Fibroblast of the conjunctiva (primary cell): Measurements from ENCODE around the gene PSMB7.
"Not testable (repeated sequence)": the region's sequence is repeated elsewhere in the genome, so short reads cannot be mapped to it uniquely, and the experiment has no call there.

Experiments
- DNase-seq: peaks from one replicate; pipeline ENCODE4 v3.0.0-alpha.2; 2010; ENCODE audit warnings: low read depth

PSMB7 gene

DNA sequence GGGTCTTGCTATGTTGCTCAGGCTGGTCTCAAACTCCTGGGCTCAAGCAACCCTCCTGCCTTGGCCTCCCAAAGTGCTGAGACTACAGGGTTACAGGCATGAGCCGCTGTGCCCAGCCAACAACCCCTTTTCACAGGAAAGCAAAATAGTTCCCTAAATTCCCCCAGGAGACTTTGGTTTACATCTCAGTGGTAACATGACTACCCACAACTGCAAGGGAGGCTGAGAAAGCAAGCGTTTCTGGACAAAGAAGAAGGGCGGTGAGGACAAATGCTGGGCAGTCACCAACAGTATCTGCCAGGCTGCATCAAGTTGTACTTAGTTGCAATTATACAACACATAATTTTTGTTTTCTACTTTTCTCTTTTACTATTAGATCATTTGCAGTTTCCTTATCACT is 27.6 kb upstream of the PSMB7 start:
- no peak for DNase-seq

DNA sequence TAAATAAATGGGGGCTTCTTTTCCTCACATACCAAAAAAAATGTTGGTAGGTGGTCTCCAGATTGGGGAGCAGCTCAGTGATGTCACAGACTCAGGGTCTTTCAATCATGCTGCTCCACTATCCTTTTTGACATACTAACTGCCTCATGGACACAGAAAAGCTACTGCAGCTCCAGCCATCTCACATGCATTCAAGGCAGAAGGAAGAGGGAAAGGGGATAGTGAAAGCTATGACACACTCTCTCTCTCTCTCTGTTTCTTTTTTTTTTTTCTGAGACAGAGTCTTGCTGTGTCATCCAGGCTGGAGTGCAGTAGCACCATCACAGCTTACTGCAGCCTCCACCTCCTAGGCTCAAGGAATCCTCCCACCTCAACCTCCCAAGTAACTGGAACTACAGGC is 27.1 kb upstream of the PSMB7 start:
- no peak for DNase-seq

DNA sequence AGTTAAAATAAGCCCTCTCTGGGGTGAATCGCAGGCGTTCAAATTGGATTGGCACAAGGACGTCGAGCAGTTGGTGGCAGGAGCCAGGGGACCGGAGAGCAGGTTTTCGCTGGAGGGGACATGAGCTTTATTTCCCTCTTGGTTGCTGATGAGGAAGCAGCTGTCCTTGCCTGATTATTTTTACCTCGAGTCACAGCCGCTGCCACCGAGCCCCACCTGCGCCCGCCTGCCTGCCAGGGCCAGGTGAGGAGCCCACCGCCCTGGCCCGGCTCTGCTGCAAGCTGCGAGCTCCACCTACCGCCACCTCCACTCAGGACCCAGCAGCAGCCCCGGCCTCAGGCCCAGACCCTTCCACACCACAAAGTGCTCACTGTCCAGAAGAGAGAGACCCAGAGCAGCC is 26.0 kb upstream of the PSMB7 start:
- DNase-seq: no peak

DNA sequence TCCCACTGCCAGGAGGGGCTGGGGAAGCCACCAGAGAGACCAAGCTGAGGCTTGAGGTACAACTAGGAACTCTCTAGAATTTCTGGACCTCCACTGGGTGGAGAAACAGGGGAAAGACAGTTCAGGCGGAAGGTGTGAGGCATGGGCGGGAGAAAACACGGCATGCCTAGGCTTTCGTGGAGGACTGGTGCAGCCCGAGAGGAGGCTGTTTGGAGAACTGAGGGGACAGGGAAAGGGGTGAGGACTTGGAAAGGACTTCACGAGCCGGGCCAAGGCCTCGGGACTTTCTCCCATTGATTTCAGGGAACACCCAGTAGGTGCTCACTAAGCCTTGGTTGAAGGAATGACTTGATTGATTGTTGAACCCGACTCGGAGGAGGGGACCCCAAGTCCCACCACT is 25.5 kb upstream of the PSMB7 start:
- DNase-seq: no peak

DNA sequence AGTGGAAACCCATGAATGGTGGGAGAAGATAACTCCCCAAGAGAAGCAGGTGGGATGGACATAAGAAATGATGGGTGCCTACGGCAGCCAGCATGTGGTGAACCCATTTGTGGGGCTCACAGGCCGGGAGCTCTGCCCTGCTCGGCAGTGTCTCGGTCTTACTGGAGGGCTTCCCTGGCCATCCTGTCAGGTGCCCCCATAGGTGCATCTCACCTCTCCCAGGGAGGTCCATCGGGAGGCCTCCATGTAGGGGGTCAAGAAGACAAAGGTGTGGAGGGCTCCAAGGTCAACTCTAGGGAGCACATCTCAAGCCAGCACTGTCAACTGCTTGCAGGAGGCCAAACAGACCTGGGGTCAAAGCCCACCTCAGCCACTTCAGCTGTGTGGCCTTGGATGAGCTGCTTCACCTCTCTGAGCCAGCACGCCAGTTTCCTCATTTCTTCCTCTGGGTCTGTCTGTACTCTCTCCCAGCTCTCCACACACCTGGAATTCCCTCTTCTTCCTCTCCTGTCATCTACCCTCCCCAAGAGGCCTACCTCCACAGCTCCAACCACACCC is 24.5 kb upstream of the PSMB7 start:
- no peak for DNase-seq

DNA sequence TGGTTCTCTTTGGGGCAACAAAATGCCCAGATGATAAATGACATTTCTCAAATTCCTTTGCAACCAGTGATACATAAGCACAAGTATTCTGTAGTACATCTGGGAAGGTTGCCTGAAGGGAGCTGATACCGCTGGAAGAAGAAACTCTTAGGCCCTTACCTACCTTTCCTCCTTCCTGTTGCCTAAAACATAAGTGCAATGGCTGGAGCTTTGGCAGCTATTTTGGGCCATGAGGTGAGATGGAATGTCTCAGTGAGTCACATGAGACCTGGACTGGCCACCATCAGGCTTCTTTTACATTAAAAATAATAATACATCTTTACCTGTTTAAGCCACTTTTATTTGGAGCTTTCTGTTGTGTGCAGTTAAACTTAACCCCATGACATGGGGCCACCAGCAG is 23.8 kb upstream of the PSMB7 start:
- no peak for DNase-seq

DNA sequence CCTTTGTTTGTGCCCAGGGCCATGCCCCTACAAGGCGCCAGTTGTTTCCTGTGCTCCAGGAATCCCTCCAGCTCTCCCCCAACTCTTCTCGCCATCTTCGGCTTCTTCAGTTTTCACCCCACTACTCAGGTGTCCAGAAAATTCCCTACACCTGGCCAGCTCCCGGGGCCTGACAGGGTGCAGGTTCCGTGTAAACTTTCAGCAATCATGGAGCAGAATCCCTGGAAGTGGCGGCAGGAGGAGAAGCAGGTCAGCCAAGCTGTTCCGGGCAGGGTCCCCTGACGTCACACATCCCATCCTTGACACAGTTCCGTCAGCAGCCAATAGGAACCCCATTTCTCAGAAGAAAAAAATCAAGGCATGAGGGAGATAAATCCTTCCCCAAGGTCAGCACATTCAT is 22.8 kb upstream of the PSMB7 start:
- DNase-seq: no peak

DNA sequence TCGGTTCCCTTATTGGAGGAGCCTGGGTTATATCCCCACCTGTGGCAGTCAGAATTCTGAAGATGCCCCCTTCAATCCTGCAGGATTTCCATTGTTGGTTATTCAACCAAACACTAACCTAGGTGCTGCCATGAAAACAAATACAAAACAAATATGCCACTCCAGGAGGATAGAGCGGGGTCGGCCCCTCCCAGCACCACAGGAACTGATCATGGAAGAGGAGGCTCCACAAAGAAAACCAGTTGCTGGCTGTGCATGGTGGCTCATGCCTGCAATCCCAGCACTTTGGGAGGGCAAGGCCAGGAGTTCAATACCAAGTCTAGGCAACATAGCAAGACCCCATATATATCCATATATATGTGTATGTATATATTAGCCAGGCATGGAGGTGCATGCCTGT is 21.8 kb upstream of the PSMB7 start:
- no peak for DNase-seq

DNA sequence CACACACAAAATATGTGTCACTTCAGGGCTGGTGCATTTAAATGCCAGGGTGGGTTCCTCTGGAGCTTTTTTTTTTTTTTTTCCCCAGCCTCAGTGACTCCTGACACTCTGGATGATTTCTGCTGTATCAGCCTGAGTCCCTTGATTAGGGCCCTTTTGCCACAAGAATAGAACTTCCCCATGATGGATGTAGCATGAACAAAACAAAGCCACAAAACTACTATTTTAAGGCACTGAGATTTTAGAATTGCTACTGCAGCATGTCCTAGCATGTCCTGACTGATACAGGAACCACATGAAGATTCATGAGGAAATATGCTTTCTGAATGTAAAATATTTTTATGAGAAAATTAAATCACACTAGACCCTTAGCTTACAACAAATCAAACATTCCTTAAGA is 21.1 kb upstream of the PSMB7 start:
- DNase-seq: no peak

DNA sequence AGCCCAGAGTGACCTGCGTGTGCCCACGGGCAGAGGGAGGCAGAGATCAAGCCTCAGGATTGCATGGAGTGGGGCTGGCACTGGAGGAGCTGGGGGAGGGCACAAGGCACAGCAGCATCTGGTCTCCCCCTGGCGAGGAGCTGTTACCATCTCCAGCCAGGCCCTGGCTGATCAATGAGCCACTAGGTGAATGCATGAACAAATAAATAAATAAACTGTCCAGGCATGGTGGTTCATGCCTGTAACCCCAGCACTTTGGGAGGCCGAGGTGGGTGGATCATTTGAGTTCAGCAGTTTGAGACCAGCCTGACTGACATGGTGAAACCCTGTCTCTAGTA is 14.3 kb upstream of the PSMB7 start:
- no peak for DNase-seq

DNA sequence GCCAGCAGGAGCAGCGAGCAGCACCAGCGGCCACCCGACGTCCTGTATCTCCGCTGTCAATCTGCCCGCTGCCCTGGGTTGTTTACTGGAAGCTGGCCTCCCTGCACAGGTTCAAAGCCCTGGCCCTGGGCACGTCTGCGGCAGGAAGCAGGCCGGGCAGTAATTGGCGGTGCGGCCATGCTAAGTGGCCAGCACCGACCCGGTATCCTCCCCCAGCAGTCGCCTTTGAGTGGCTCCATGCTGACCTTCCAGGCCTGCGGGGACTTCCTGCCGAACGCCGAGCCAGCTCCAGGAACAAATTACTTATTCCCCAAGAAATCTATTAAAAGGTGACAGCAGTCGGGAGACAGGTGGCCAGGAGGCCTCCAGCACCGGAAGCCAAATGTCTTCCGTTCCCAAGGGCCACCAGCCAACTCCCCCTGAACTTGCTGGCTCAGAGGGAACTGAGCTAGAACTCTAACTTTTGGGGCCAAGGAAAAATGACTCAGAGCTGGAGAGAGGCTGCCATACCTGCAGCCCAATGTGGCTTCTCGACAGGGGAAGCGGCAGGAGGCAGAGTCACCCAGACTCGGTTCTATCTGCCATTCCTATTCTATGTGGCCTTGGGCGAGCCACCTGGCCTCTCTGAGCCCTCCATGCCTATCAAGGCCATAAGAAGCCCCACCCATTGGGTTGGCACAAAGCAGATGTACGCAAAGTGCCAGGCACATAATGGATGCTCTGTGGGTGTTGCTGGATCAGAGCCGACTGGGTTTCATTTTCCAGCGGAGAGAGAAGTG is 13.7 kb upstream of the PSMB7 start:
- no peak for DNase-seq

DNA sequence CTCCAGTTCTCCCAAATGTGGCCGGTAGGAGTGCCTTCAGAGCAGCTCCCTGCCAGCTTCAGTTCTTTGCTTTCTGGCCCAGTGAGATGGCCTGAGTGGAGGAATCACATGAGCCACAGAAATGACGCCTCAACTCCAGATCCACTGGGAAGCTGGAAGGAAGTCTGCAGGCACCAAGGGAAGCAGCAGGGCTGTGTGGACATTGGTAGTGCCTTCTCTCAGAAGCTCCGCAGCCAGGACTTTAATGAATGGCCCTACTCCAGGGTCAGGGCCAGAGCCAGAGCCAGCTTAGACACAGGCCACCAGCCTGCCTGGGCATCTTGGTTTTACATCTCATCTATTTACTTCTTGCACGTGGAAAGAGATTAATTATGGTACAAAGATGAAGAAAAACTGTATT is 12.0 kb upstream of the PSMB7 start:
- DNase-seq: no peak

DNA sequence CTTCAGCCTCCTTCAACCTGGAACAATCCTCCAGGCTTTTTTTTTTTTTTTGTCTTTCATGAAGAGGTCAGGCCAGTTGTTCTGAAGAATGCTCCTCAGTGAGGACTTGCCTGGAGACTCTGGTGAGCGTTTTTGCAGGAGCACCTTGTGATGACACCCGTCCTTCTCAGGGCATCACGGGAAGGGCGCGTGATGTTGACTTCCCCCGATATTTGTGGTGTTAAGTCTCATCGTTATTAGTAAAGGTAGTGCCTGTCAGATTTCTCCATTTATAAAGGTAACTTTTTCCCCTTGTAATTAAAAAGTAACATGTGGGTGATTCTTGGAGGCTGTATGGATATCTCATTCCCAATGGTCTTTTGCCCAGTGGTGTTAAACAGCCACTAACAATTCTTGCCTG is 11.1 kb upstream of the PSMB7 start:
- no peak for DNase-seq

DNA sequence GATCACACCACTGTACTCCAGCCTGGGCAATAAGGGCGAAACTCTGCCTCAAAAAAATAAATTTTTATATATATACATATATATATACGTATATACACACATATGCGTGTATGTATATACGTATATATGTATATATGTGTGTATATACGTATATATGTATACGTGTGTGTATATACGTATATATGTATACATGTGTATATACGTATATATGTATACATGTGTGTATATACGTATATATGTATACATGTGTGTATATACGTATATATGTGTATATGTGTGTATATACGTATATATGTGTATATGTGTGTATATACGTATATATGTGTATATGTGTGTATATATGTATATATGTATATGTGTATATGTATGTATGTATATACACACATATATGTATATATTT is 10.5 kb upstream of the PSMB7 start:
- DNase-seq: not testable (repeated sequence)

DNA sequence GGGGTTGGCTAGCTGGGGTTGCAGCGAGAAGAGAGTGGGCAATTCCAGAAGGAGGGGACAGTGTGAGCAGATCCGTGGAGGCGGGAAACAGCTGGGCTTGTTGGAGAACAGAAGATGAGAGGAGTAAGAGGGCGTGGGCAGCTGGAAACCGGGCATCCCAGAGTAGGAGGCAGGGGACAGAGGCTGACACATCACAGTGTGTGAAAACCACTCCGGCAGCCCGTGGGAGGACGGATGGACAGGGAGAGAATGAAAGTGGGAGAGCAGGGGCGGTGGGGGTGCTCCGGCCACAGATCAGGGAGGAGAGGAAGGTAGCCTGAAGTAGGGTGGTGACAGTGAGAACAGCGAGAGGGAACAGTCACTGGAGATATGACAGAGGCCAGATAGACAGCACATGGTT is 8.3 kb upstream of the PSMB7 start:
- no peak for DNase-seq

DNA sequence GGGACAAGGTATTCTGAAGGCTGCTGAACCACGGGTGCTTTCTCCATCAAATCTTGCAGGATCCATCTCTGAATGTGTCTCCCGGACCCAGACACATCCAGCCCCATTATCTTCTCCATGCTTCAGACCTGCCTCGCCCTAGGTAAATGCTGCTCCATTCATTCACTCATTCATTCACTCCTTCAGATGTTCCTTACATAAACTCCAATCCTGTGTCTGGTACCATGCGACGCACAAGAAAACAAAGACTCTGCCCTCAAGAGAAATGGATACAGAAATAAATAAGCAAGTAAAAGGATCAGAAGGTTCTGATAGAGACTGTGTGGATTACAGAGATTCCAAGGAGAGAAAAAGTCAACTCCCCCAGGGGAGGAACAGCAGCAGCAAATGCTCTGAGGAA is 7.9 kb upstream of the PSMB7 start:
- DNase-seq: no peak

DNA sequence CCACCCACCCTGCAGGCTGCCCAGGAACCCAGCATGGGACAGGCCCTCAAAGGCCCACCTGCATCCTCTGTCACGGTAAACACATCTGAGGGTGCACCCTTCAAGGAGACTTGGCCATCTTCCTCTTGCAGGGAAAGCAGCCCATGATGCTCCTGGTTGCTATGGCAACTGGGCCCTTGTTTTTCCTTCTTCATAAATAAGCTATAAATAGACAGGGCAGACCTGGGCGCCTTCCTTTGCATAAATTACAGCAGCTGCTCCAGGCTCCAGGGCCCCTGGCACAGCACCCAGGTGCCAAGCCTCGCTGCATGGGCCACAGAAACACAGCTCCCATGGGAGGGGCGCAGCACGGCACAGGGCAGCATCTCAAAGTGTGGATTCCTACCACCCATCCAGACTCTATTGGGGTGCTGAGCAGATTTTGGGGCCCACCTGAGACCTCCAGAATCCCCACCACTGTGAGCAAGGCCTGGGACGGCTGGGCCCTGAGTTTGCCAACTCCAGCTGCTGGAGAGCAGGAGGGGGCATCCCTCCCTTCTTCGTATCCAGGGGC is 5.8 kb upstream of the PSMB7 start:
- no peak for DNase-seq

DNA sequence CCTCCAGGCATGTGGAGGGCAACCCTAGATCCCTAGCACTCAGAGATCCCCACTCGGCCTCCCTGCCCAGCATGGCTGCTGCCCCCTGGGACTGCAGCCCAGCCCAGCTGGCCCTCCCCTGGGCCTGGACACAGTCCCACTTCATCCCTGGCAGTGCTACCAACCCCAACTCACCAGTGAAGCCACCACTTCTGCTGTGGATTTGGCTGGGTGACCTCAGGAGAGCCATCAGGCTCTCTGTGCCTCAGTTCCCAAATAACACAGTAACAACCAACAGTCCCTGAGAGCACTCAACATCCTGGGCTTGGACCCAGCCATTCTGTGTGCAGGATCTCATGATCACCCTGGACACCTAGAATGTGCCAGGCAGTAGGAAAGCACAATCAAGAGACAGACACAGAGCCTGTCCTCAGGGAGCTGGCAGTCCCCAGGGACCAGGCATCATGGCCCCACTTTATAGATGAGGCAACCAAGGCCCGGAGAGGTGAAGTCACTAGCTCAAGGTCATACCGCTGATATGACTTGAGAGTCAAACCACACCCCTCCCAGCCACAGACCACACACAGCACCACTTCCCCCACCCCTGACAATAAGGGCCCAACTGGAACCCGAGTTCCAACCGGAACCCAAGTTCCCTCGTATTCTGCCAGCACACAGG is 4.7 kb upstream of the PSMB7 start:
- DNase-seq: no peak

DNA sequence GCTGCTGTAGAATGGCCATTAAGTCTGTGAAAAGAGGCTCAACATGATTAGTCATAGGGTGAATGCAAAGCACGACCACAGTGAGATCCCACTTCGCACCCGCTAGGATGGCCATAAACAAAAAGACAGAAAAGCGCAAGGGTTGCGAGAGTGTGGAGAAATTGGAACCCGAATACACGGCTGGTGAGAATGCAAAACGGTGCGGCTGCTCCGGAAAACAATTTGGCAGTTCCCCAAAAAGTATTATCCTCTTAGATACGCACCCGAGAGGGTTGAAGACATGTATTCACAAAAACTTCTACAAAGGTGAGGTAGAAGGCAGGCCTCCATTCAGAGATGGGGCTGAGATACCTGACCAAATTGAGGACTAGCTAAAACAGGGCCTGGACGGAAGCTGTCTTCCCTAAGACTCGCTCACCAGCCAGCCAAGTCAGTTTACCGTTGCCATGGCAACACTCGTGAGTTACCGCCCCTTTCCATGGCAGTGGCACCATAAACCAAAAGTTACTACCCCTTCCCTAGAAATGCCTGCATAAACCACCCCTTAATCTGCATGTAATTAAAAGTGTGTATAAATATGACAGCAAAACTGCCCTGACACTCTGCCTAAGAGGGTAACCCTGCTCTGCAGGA is 726 bp upstream of the PSMB7 start:
- no peak for DNase-seq

DNA sequence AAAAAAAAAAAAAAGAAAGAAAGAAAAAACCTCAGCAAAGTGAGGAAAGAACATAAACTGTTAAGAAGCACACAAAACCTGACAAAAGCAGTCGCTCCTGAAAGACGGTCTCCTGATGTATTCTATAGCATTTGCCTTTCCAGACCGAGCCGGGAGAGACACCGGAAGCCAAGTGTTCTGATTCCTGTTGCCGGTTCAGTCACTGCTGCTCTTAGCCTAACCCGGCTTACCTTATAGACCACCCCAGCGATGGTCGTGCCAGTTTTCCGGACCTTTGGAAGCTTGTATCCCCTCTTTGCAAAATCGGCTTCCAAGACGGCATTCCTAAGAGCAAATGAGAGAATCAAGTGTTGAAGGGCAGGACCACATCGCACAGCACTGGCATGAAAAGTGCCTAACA is 630 bp downstream of the PSMB7 start:
- no peak for DNase-seq

DNA sequence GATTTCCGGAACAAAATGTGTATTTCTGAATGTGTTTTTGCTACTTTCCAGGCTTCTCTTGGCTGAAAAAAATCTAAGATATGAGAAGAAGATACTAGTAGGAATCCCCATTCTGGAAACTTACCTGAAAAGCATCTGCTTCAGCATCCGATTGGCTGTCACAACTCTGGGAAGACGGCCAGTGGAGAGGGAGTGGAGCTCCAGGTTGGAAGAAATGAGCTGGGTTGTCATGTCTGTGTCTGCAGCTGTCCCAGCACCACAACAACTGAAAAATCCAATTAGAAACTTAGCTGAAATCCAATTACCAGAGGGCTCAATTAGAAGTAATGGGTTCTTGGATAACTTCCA is 3.0 kb downstream of the PSMB7 start:
- DNase-seq: no peak

DNA sequence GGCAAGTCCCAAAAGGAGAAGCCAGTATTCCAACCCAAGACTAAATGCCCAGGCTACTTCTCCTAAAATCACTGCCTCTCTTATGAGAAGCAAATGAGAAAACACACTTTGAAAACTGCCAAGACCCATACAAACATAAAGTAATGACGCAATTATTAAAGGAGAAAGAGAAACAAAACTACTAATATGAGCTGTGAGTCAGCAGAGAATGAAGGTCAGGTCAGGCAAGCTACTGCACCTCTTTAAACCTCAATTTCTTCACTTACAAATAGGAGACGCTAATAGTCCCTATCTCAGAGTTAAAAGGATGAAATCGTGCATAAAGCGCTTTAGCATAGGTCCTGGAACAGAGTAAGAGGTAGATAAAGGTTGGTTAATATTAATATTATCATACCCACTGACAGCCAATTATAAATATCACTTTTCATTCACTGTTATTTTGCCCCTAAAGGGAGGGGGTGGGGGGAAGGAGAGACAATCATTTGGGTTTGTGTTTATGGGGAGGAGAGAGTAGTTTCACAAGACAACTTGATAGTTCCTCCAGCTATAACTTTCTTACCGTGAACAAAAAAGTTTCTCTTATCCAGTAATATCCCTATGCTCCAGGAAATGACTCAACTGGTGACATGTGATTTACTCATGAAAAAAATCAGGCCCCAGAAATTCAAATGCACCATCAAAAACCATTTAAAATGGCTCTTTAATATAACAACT is 3.6 kb downstream of the PSMB7 start:
- DNase-seq: peak; percentile 63
